IPS-15b (cell line): ENCODE data around the gene EPB42.
A peak's percentile ranks its signal among the peaks of the same experiment; 100 is the strongest.

Source experiments
- H3K27me3 ChIP-seq: one replicate; pipeline ENCODE4 v1.6.1; 2013; ENCODE audit warnings: low read length; ENCODE audit not compliant: control insufficient read depth, insufficient read depth
- H3K36me3 ChIP-seq: one replicate; pipeline ENCODE4 v1.6.1; 2013; ENCODE audit warnings: low read length; ENCODE audit not compliant: control insufficient read depth, insufficient read depth
- H3K4me1 ChIP-seq: one replicate; pipeline ENCODE4 v1.6.1; 2013; ENCODE audit warnings: mild to moderate bottlenecking, low read length; ENCODE audit not compliant: control insufficient read depth, insufficient read depth
- H3K4me3 ChIP-seq: one replicate; pipeline ENCODE4 v1.5.1; 2013; ENCODE audit warnings: low read depth, low read length
- H3K9ac ChIP-seq: one replicate; pipeline ENCODE4 v1.6.1; 2013; ENCODE audit warnings: low read depth, mild to moderate bottlenecking, low read length
- H3K9me3 ChIP-seq: one replicate; pipeline ENCODE4 v1.6.1; 2013; ENCODE audit warnings: mild to moderate bottlenecking, low read length; ENCODE audit not compliant: control insufficient read depth, insufficient read depth

EPB42 gene

DNA sequence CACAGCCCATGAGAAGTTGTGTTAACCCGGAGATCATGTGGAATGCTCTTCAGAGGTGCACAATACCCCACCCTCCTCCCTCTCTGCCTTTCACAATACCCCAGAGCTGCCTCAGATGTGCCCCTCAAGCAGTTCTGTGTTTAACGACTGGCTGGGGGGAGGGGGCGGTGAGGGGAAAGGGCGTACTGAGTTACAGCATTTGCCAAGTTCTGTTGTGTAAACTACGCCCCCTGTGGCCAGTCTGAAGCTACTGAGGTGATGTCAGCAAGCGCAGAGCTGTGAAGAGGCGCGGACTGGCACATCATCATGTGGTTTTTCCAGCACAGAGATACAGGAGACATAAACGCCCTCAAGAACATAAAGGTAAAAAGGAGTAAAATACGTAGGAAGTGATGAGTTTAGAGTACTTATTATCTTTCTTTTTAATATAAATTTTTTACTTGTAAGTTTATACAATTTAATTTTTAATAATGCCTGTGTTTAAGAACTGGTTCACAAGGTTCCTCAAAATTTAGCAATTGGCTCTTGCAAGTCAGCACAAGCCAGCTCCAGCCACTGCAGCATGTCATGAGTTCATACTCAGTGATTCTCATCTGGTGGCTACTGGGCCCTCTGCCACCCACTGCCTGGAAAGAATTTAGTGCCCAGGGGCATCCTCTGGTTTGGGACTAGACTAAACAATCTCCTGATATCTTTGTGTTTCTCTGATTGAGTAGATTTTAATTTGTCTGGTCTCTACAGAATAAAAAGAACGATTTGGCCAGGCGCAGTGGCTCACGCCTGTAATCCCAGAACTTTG lies 1.7 kb downstream of the EPB42 start:
- Histone ChIP-seq H3K9ac (no peak overlapping the region), H3K27me3 (no peaks in the 10 kb centered on the region), H3K4me1 (peaks cover 3% of the 10 kb centered on the region), H3K4me3 (no peak overlapping the region), H3K36me3 (no peaks in the 10 kb centered on the region), H3K9me3 (no peaks in the 10 kb centered on the region)

DNA sequence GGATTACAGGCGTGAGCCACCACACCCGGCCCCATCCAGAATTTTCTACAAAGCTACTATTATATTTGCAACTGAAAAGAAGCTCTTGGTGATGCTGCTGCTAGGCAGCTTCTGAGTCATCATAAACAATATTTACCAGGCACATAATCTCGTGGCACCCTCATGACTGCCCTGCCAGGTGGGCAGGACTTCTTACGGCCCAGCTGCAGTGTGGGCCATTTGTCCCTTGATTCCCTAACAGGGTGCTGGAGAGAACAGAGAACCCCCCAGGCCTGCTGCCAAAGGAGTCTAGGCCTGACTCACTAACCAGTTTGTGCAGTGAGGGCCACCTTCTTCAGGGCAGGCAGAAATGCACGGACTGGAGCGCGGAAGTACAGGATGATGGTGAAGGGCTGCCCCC lies 4.9 kb downstream of the EPB42 start:
- no peaks in the 10 kb centered on the region for H3K27me3 ChIP-seq
- H3K4me1 ChIP-seq: peaks cover 3% of the 10 kb centered on the region
- H3K36me3 ChIP-seq: no peaks in the 10 kb centered on the region
- H3K9me3 ChIP-seq: no peaks in the 10 kb centered on the region
- no peak overlapping the region for H3K4me3 ChIP-seq
- no peak overlapping the region for H3K9ac ChIP-seq

DNA sequence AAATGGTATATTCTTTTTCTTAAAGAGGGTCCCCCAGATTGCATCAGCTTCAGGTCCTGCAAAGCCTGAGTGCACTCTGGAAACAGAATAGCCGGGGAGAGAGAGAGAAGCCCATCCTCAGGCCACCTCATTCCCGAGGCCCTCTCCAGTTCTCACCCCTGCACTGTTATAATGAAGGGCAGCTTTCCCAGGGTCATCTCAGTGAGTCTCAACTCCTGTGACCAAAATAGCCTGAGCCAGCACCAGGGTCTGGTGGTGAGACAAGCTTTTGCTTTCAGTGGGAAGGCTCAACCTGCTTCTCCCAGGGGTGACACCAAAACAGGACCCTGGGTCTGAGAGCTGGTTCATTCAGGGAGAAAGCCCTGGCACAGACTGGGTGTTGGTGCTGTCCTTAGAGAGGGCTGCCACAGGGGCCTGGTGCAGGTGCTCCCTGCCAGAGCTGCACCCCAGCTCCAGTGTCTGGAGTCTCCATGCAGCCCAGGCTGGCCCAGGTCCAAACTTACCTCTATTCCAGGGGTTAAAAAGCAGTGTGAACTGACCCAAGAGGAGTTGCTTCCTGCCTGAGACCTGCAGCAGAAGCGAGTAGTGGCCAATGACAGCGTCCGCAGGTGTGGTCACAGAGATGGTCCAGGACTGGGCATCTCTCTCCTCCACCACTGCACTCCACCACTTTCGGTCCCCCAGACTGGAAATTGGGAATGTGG lies 6.1 kb downstream of the EPB42 start:
- peaks cover 3% of the 10 kb centered on the region for H3K4me1 ChIP-seq
- no peak overlapping the region for H3K9ac ChIP-seq
- H3K9me3 ChIP-seq: no peaks in the 10 kb centered on the region
- no peaks in the 10 kb centered on the region for H3K36me3 ChIP-seq
- no peak overlapping the region for H3K4me3 ChIP-seq
- H3K27me3 ChIP-seq: no peaks in the 10 kb centered on the region

DNA sequence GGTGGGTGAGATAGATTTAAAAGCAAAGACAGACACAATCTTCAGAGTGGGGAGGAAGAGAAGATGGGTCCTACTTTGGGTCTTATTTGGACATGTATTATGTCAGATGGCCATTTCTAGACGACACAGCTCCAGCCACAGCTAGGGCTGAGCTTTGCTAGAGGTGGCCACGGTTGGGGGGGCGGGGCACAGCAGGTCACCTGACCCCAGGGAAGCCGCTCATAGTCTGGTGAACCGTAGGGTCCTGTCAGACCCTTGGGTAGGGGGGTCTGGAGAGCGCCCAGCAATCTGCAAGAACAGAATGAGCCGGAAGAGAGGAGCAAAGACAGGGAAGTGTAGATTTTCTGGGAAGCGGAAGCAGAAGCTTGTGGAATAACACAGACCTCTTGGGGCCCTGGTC lies 6.6 kb downstream of the EPB42 start:
- Histone ChIP-seq H3K9ac (no peak overlapping the region), H3K4me1 (peaks cover 3% of the 10 kb centered on the region), H3K4me3 (no peak overlapping the region), H3K9me3 (no peaks in the 10 kb centered on the region), H3K36me3 (no peaks in the 10 kb centered on the region), H3K27me3 (no peaks in the 10 kb centered on the region)

DNA sequence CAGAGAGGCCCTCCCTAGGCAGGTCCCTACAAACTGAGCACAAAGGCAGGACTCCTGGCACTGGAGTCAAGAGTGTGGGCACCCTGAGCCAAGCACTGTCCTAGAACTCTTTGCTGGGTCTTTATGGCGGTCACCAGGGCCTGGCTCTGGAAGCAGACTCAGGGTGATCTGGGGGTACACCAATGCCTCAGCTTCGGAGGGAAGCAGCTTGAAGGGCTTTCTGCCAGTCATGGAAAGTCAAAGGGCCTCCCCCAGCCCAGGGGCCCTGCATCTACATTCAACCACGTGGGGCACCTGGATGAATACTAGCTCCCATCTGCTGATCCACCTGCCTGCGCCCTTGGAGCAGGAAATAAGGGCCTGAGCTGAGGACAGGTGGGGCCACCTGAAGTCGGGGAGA lies 7.4 kb downstream of the EPB42 start:
- no peaks in the 10 kb centered on the region for H3K27me3 ChIP-seq

DNA sequence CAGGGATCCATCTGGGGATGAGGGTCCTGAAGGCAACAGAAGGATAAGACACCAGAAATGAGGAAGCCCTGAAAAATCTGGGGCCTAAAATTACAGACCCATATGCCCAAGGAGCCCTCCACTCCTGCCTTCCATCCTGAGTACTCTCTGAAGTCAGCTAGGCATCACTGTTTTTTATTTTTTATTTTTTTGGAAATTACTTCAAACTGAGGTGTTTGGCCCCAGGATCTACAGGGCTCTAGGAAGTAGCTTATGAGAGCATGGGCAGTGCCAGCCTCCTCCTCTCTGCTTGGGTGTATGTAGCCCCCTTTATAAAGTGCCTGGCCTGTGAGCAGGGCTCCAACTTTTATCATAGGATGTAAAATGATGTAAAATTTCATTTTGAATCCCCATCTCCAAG lies 7.9 kb downstream of the EPB42 start:
- Histone ChIP-seq H3K9ac (no peak overlapping the region), H3K27me3 (no peaks in the 10 kb centered on the region), H3K4me1 (no peaks in the 10 kb centered on the region), H3K4me3 (no peak overlapping the region), H3K9me3 (no peaks in the 10 kb centered on the region), H3K36me3 (no peaks in the 10 kb centered on the region)

More for the DNA sequence above, 7.4 kb downstream of the EPB42 start:
- no peaks in the 10 kb centered on the region for H3K9me3 ChIP-seq
- no peaks in the 10 kb centered on the region for H3K4me1 ChIP-seq
- no peaks in the 10 kb centered on the region for H3K36me3 ChIP-seq
- no peak overlapping the region for H3K4me3 ChIP-seq
- no peak overlapping the region for H3K9ac ChIP-seq

DNA sequence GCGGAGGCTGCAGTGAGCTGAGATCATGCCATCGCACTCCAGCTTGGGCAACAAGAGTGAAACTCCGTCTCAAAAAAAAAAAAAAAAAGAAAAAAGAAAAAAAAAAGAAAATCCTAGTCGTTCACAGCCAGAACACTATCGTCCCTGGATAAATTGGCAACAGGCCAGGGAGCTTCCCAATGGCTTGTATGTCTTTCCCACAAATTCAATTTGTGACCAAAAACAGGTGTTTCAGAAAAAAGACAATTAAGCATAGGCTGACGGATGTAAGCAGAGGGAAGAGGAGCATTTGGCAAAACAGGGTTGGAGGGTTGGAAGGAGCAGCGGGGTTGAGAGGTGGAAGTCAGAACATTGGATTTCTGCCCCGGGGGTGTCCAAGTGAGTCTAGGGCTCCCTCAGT lies 8.5 kb downstream of the EPB42 start:
- no peak overlapping the region for H3K4me3 ChIP-seq
- no peaks in the 10 kb centered on the region for H3K4me1 ChIP-seq
- no peaks in the 10 kb centered on the region for H3K36me3 ChIP-seq
- no peaks in the 10 kb centered on the region for H3K9me3 ChIP-seq
- no peak overlapping the region for H3K9ac ChIP-seq
- H3K27me3 ChIP-seq: no peaks in the 10 kb centered on the region

DNA sequence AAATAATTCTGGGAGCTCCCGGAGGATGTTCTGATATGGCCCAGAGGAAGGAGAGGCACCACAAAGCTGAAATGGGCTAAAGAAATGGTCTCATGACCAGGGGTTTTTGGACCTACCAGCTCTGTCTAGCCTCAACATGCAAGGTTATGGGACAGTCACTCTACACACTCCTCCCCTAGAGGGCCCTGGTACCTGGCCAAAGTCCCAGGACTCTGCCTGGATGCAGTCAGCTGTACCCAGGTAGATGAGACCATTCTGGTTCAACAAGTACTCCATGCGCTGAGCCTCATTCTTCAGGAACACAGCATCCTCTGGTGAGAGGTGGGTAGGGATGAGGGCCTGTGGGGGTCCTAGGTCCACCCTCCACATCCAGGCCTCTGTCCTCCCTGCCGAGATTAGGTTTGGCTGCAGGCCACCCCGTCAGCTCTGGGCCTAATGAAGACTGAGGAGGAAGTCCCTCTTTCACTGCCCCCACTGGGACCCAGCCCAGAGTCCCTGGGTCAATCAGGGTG lies 9.5 kb downstream of the EPB42 start:
- Histone ChIP-seq H3K36me3 (no peaks in the 10 kb centered on the region), H3K27me3 (no peaks in the 10 kb centered on the region), H3K4me3 (no peak overlapping the region), H3K9me3 (no peaks in the 10 kb centered on the region), H3K9ac (no peak overlapping the region), H3K4me1 (no peaks in the 10 kb centered on the region)

DNA sequence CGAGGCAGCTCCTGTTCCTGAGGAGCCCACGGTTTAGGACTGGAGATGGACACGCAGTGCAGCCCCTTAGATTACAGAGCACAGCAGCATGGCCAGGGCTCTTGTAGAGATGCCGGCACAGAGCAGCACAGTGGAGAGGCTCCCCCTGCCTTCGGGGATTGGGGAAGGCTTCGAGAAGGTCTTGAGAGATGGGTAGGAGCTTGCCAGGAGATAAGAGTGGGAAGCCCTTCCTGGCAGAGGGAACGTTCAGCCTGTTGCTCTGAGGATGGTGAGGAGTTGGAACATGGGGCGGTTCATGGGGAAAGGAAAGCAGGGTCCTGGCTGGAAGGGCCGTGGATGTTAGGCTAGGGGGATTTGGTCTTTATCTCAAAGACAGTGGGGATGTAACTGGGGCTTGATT lies 10.0 kb downstream of the EPB42 start:
- H3K4me3 ChIP-seq: no peak overlapping the region
- no peaks in the 10 kb centered on the region for H3K36me3 ChIP-seq
- H3K9me3 ChIP-seq: no peaks in the 10 kb centered on the region
- no peaks in the 10 kb centered on the region for H3K4me1 ChIP-seq
- H3K9ac ChIP-seq: no peak overlapping the region
- H3K27me3 ChIP-seq: no peaks in the 10 kb centered on the region

DNA sequence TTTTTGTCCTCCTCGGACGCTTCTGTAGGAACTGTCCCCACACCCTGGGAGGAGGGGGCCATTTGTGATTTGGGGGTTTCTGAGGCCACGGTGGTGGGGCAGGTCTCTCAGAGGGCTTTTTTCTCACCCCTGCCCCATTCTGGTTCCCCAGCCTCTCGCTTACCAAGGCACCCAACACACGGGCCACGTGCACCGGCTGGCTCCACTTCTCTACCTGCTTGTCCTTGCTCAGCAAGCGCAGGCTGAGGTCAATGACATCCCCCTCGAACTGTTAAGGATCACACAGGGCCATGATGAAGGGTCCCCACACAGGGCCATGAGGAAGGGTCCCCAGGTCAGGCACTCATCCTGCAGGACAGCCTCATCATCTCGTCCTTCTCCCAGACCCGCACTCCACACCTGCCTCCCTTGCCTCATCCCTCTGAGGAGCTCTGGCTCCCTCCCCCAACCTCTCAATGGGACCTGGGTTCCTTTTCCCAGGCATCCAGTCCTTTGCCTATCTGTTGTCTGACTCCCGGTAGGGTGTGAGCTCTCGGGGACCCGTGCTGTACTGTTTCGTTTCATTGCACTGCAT lies 10.6 kb downstream of the EPB42 start:
- Histone ChIP-seq H3K9me3 (no peaks in the 10 kb centered on the region), H3K9ac (no peak overlapping the region), H3K4me3 (no peak overlapping the region), H3K27me3 (no peaks in the 10 kb centered on the region), H3K36me3 (no peaks in the 10 kb centered on the region), H3K4me1 (no peaks in the 10 kb centered on the region)

DNA sequence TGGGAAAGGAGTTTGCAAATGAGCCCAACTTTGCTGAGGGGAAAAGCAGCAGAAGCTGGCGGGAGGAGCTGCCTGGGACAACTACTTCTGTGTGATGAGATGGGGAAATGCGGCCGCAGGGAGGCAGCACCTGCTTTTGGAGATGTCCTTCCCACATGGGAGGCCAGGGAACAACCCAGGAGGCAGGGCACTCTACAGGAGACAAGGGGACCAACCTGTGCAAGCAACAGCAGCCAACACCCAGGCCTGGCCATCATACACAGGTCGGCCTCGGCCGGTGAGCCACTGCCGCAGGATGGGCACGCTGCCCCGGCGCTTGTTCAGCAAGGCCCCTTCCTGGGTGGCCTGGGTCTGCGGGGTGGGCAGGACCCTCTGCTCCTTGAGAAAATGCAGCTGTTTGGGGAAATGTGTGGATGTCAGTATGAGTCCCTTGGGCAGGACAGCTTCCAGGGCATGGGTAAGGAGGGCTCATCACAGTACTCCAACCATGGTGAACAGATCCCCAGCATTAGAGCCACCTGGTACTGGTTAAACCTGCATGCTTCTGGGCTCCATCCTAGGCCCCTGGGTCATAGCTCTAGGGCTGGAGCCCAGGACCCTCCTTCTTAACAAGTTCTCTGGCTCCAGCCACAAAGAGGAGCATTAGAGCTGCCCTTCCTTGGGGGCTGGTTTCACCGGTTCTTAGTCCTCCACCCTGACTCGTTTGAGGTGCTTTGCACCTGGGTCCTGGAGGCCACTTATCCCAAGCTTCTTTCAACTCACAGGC lies 11.6 kb downstream of the EPB42 start:
- no peaks in the 10 kb centered on the region for H3K9me3 ChIP-seq
- no peaks in the 10 kb centered on the region for H3K36me3 ChIP-seq
- peak overlapping the region; percentile 5 for H3K4me3 ChIP-seq
- H3K4me1 ChIP-seq: no peaks in the 10 kb centered on the region
- H3K9ac ChIP-seq: no peak overlapping the region
- H3K27me3 ChIP-seq: no peaks in the 10 kb centered on the region
